ENCODE measurements around the gene FTO. TPM values are rescaled to one million over a fixed set of nuclear protein-coding genes. Genes with fewer than 3 reads are reported as not detected.
A peak's percentile ranks its signal among the peaks of the same experiment; 100 is the strongest.

FTO gene
- total and polyA plus RNA-seq, 12 donors = 17.8 to 310 (median 156) TPM

GRCh38 chr16:54051821-54052220 lies 347.9 kb downstream of the FTO start:
- Histone ChIP-seq H3K27ac (no peak overlapping the region), H3K4me3 (no peak overlapping the region), H3K36me3 (replicated peaks in 1 of 2) (no peaks in the 10 kb centered on the region), H3K9me3 (replicated peaks in 1 of 3) (no peaks in the 10 kb centered on the region), H3K4me1 (replicated peaks in 1 of 2) (peaks cover 0 to 14% of the 10 kb centered on the region in 2 donors), H3K27me3 (no peaks in the 10 kb centered on the region)
- 66 to 77% (median 69%) methylated on average over 5 of the region's 5 CpGs for WGBS, 4 donors
- TF ChIP-seq CTCF (IDR thresholded peaks at IDR 0.05) = no peak
- TF ChIP-seq POLR2A (IDR thresholded peaks at IDR 0.05) = no peak
- no peak for DNase-seq
- intact Hi-C loops (cut with DNase I) = no loop called here

- Histone ChIP-seq H3K9me3 (replicated peaks in 1 of 3) (no peaks in the 10 kb centered on the region), H3K36me3 (replicated peaks in 1 of 2) (no peaks in the 10 kb centered on the region), H3K27ac (no peak overlapping the region), H3K27me3 (no peaks in the 10 kb centered on the region), H3K4me3 (no peak overlapping the region), H3K4me1 (replicated peaks in 1 of 2) (peaks cover 0 to 14% of the 10 kb centered on the region in 2 donors)
- 83 to 92% (median 86%) methylated on average over 5 of the region's 5 CpGs for WGBS, 4 donors
- TF ChIP-seq POLR2A (IDR thresholded peaks at IDR 0.05) = no peak
- no peak for TF ChIP-seq CTCF (IDR thresholded peaks at IDR 0.05)
- DNase-seq = no peak
- intact Hi-C loops (cut with DNase I) = no loop called here
Measured at GRCh38 chr16:54052271-54052670, 348.3 kb downstream of the FTO start.

- intact Hi-C loops (cut with DNase I) = no loop called here
- Histone ChIP-seq H3K27me3 (no peaks in the 10 kb centered on the region), H3K27ac (no peak overlapping the region), H3K9me3 (replicated peaks in 1 of 3) (no peaks in the 10 kb centered on the region), H3K36me3 (replicated peaks in 1 of 2) (no peaks in the 10 kb centered on the region), H3K4me3 (no peak overlapping the region), H3K4me1 (replicated peaks in 1 of 2) (peaks cover 0 to 14% of the 10 kb centered on the region in 2 donors)
- DNase-seq = no peak
- WGBS, 4 donors = 94 to 95% (median 95%) methylated on average over 16 of the region's 16 CpGs
- no peak for TF ChIP-seq POLR2A (IDR thresholded peaks at IDR 0.05)
- no peak for TF ChIP-seq CTCF (IDR thresholded peaks at IDR 0.05)
Measured at GRCh38 chr16:54053891-54054820, 350.2 kb downstream of the FTO start.

- Histone ChIP-seq H3K4me1 (replicated peaks in 1 of 2) (peaks cover 0 to 14% of the 10 kb centered on the region in 2 donors), H3K9me3 (replicated peaks in 1 of 3) (no peaks in the 10 kb centered on the region), H3K27me3 (no peaks in the 10 kb centered on the region), H3K4me3 (no peak overlapping the region), H3K36me3 (replicated peaks in 1 of 2) (no peaks in the 10 kb centered on the region), H3K27ac (no peak overlapping the region)
- WGBS, 4 donors = 40 to 49% (median 46%) methylated on average over 4 of the region's 4 CpGs
- TF ChIP-seq CTCF (IDR thresholded peaks at IDR 0.05) (no peak), POLR2A (IDR thresholded peaks at IDR 0.05) (no peak)
- intact Hi-C loops (cut with DNase I) = no loop called here
- peak in 1 of 7 donors; percentile 7 for DNase-seq
Measured at GRCh38 chr16:54055191-54055590, 351.2 kb downstream of the FTO start.

Data from adrenal gland (tissue), 12 donors.